ENCODE measurements around the gene NRIP1.

DNA sequence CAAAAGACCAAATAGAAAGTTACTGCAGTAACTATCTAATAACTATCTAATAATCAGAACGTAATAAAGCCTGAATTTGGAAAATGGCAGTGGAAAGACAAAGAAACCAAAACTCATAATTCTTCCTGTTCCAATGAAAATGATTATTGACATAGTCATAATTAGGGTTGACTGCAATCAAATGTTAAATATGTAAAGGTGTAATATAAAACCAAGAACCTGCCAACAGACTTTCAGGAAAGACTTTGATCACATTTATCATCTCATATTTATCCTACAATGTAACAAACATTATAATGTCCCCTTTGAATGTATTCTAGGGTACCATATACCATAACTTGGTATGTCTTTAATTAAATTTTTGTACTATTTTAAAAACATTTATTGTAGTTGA, 26.9 kb downstream of the NRIP1 start:
- TF ChIP-seq, protein P1, sequence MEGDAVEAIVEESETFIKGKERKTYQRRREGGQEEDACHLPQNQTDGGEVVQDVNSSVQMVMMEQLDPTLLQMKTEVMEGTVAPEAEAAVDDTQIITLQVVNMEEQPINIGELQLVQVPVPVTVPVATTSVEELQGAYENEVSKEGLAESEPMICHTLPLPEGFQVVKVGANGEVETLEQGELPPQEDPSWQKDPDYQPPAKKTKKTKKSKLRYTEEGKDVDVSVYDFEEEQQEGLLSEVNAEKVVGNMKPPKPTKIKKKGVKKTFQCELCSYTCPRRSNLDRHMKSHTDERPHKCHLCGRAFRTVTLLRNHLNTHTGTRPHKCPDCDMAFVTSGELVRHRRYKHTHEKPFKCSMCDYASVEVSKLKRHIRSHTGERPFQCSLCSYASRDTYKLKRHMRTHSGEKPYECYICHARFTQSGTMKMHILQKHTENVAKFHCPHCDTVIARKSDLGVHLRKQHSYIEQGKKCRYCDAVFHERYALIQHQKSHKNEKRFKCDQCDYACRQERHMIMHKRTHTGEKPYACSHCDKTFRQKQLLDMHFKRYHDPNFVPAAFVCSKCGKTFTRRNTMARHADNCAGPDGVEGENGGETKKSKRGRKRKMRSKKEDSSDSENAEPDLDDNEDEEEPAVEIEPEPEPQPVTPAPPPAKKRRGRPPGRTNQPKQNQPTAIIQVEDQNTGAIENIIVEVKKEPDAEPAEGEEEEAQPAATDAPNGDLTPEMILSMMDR (IDR thresholded peaks at IDR 0.05; ENCODE audit: low read length), result no peak
- TF ChIP-seq EZH2 (optimal IDR thresholded peaks at IDR 0.05; ENCODE audit: low read depth, low read length), result no peak
